KBM-7 (cell line): ENCODE data around the gene SH3BP2.
A peak's percentile ranks its signal among the peaks of the same experiment; 100 is the strongest.

Experiments used
- DNase-seq: peaks from one replicate; pipeline ENCODE4 v3.0.0-alpha.2; 2015
- in situ Hi-C: fragments of 300-500 bp; cut with MboI; formaldehyde crosslinking; loops from 2 replicates; pipeline ENCODE4 v1.14.3; 2020; ENCODE audit warnings: low sequenced_read_pairs, low pct_unique_long_range_greater_than_20kb, mixed read lengths

SH3BP2 gene

DNA sequence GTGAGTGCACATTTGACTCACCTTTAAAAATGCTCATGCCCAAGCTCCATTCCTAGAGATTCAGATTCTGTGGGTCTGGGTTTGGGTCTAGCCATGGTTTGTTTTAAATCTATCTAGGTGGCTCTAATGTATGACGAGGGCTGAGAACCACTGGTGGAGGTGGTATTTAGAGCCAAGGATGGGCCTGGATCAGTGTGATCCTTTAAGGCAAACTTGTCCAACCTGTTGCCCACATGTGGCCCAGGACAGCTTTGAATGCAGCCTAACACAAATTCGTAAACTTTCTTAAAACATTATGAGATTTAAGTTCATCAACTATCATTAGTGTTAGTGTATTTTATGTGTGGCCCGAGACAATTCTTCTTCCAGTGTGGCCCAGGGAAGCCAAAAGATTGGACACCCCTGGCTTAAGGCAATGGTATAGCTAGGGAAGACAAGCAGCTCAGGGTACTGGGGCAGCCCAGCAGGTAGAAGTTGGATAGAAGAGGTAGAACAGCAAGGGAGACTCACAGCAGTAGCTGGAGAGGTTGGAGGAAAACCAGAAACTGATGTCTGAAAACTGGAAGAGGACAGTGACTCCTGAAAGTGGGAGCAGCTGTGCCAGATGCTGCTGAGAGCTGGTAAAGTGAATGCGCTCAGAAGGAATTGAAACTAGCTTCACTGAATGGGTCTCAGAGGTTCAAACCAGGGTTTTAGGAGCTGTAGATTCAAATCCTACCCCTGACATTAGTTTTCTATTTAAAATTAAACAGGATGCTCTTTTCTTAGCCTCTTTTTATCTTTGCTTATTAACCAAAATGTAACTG is 68.9 kb downstream of the SH3BP2 start:
- no peak for DNase-seq
- in situ Hi-C loops = no loop called here

DNA sequence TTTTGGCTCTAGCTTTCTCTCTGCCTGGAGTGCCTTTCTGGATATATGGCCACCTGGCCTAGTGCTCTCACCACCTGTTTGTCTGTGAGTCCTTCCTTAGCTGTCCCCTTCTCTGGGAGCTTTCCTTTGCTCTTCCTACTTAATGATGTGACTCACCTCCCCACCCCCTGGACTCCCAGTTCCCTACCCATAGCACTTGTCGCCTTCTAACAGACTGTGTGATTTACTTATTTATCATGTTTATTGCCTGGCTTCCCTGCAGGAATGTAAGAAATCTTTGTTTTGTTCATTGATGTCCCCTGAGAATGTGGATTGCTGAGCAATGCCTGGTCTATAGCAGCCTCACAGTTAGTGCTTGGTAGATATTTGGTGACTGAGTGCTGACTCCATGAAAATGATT is 69.6 kb downstream of the SH3BP2 start:
- no peak for DNase-seq
- in situ Hi-C loops = no loop called here

DNA sequence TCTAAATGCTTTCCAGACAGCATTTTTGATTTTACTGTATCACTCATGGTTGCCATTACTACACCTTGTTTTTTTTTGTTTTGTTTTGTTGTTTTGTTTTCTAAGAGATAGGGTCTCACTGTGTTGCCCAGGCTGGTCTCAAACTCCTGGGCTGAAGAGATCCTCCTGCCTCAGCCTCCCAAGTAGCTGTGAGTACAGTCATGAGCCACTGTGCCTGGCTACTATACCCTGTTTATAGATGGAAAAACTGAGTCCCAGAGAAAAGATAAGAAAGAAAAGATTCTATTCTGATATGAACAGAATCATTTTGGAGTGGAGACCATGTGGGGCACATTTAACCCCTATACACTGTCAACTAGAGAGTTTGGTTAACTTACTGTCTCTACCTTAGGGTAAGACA is 70.8 kb downstream of the SH3BP2 start:
- DNase-seq = no peak
- in situ Hi-C loops = no loop called here

DNA sequence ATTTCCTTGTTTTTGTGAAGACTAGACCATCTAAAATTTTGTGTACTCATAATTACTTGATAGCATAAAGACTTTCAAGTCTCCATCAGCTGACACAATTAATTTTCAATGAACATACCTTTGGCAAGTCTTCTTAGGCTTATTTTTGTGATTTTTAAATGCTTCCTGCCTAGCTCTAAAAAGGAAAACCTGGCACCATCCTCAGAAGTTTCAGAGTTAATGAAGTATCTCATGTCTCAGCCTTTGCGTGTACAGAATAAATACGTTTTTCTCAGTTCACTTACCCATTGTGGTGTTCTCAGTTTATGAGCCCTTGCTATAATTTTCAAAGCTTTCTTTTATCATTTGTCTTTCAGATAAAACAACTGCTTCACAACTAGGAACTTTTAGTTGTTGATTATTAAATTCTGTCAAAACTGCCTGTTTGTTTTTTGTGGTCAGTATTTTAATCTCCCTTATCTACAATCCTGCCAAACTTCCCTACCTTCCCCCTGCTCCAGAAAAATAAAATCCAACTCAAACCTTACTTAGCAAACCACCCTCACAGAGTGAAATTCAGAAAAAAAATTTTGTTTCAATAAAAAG is 72.4 kb downstream of the SH3BP2 start:
- in situ Hi-C loops = no loop called here
- DNase-seq = no peak

DNA sequence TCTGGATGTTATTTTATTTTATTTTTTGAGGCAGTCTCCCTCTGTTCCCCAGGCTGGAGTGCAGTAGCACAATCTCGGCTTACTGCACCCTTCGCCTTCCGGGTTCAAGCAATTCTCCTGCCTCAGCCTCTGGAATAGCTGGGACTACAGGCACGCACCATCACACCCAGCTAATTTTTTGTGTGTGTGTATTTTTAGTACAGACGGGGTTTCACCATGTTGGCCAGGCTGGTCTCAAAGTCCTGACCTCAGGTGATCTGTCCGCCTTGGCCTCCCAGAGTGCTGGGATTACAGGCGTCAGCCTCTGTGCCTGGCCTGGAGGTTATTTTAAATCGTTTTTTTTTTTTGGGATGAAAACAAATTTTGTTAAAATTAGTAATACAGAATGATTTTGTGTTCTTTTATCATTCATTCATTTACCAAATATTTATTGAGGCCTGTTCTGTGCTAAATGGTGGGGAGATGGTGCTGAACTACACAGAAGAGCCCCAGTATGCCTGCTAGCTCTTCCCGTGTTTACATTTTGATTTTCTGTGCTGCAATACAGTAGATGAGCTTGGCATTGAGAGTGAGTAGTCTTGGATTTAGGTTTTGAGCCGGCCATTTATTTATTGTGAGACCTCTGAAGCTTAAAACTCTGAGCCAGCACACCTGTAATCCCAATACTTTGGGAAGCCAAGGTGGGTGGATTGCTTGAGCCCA is 73.4 kb downstream of the SH3BP2 start:
- DNase-seq = no peak
- in situ Hi-C loops = no loop called here

DNA sequence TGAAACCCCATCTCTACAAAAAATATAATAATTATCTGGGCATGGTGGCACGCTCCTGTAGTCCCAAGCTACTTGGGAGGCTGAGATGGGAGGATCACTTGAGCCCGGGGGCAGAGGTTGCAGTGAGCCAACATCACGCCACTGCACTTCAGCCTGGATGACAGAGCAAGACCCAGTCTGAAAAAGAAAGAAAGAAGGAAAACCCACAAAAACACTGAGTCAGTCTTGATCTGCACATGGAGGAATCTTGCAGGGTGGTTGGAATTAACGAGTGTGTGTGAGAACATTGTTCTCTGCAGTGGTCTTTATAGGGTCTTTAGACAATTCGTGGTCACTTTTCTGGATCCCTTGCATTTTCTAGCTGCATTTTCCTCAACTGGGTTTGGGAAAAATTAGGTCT is 74.0 kb downstream of the SH3BP2 start:
- in situ Hi-C loops = no loop called here
- no peak for DNase-seq

DNA sequence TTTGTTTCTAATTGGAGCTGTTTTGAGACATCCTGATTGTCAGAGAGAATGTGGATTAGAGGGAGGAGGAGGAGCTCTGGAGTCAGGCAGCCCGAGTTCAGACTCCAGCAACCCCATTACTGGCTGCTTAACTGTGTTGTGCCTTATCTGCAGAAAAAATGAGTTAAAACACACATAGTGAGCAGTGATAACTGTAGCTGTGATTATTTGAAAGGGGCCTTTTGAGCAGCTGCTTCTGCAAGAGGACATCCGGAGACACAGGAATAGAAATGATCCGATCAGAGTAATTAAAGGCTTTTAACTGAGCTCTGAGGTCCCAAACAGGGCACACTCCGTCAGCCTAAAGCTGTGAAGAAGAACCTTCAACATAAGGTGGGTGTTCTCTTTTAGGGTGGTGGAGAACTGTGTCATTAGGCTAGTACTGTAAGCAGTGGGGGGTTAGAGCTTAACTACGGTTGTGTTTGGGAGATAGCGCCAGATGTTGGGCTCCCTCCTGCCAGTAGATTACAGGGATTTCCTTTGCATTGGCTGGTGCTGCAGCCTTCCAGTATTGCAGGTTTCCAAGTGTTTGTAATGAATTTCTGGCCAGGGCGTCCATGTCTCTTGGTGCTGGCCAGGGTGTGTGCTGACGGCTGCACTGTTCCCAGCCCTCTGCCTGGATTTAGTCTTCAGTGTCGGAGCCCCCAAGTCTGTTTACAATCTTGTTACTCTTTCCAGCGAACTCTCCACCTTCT is 75.0 kb downstream of the SH3BP2 start:
- DNase-seq = peak; percentile 49
- in situ Hi-C loops = no loop called here

DNA sequence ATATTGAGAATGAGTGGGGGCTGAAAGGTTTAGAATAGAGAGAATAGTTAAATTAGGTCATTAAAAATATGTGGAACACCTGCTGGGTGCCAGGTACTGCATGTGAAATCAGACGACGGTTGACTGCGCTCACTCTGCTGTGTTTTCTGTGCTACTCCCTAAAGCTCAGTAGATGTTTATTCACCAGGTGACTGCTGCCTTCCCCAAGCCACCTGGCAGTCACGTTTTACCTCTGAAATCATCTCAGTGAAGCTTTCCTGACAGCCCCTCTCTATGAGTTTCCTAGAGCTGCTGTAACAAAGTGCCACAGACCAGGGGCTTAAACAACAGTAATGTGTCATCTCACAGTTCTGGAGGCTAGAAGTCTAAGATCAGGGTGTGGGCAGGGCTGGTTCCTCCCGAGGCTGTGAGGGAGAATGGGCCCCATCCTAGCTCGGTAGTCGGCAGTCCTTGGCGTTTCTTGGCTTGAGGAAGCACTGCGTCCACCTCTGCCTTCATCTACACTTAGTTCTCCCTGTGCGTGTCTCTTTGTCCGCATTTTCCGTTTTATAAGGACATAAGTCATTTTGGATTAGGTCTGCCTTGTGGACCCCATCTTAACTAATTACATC is 76.1 kb downstream of the SH3BP2 start:
- in situ Hi-C loops = no loop called here
- DNase-seq = no peak

DNA sequence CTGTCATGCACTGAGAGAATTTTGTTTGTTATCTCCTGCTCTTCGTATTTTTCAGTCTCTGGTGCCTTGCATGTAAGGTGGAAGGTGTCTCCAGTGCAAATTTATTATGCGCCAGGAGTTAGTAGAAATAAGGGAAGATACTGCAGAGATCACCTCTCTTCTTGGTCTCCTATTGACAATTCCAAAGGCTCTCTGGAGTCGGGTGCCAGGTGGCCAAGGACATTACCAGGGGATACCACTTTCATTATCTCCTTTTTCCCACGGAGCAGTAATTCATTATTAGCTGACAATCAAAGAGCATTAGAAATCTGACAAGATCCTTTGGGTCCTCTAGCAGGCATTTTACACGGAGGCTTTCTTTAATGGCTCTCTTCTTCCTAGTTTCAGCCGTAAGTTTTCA is 76.8 kb downstream of the SH3BP2 start:
- in situ Hi-C loops = no loop called here
- no peak for DNase-seq

DNA sequence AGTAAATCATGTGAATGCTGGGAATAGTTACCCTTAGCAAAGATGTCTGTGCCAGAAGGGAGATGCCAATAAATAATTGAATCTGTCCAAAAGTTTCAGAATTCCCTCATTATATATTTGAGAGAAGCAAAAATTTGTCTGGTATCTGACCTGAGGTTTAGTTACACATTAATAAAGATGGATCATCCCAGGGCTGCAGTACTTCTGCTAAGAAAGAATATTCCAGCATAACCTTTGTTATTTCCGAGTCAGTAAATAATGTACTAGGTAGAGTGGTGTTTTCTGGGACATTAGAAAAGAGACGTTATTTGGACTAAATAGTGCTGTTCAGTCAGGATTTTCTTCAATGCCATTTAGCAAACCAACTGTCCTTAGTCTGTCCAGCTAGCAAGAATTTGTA is 77.2 kb downstream of the SH3BP2 start:
- in situ Hi-C loops = no loop called here

DNA sequence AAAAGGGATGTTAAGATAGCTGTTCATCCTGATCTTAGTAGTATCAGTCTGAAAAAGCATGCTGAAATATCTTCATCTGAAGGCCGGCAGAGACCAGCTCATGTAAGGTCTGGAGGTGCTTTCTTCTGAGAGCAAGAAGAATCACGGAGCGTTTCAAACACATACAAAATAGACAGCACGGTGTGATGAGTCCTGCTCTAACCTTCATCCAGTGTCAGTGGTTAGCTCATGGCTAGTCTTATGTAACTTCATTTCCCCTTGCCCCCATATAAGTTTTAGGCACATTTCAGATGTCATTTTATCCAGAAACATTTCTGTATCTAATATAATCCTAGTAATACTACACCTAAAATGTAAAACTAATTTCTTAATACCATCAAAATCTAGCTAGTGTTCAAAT is 78.6 kb downstream of the SH3BP2 start:
- DNase-seq = peak; percentile 28
- in situ Hi-C loops = no loop called here

More for the DNA sequence above, 77.2 kb downstream of the SH3BP2 start:
- no peak for DNase-seq

DNA sequence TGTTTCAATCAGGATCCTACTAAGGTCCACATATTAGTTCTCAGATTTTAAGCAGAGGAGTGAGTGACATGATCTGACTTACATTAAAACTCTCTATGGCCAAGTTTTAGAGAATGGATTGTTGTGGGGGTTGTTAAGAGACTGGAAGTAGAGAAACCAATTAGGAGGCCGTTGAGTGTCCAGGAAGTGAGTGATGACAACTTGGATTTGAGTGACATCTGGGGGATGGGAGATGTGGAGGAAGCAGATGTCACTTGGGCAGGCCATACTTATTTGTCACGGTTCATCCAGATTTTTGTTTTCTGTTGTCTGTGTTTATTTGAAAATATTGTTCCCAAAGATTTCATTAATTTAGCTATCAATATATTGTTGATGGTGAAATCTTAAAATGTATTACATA is 79.0 kb downstream of the SH3BP2 start:
- DNase-seq = peak; percentile 70
- in situ Hi-C loops = no loop called here

DNA sequence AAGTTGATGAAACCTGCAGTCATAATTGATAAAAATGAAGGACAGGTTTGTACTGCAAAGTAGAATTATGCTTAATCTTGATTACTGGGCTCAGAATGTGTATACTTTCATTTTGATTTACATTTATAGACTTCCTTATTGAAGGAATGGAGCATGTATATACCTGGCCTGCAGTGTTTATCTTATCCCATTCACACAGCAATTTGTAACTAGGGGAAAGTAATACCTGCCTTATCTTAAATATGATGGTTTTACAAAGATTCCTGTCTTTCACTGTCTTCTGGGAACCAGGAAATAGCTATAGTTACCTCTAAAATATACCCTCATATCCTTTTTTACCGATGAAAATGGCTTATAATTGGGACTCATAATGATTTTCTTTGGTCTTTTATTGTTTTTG is 80.4 kb downstream of the SH3BP2 start:
- no peak for DNase-seq
- in situ Hi-C loops = no loop called here

DNA sequence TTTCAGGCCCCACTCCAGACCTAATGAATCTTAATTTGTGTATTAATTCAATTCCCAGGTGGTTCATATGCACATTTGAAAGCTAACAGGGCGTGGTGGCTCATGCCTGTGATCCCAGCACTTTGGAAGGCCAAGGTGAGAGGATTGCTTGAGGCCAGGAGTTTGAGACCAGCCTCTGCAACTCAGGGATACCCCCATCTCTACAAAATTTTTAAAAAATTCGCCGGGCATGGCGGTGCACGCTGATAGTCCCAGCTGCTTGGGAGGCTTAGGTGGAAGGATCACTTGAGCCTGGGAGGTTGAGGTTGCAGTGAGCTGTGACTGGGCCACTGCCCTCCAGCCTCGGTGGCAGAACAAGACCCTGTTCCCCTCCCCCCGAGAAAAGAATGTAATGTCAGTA is 82.0 kb downstream of the SH3BP2 start:
- in situ Hi-C loops = no loop called here
- DNase-seq = no peak

DNA sequence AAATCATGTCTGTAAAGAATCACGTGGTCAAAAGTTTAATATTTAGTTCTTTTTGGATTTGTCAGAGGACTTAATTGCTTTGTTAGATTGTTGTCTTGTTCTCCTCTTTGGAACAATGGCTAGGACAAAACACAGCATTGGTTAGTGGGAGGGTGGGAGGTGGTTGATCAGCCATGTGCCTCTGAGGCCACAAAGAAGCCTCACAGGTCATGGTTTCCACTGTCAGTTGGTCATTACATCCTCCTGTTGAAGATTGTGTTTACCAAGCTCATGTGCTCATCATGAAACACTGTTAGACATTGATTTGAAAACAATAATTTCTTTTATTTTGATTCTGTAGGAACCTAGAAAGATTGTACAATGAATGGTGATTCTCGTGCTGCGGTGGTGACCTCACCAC is 82.7 kb downstream of the SH3BP2 start:
- DNase-seq = no peak
- in situ Hi-C loops = no loop called here

DNA sequence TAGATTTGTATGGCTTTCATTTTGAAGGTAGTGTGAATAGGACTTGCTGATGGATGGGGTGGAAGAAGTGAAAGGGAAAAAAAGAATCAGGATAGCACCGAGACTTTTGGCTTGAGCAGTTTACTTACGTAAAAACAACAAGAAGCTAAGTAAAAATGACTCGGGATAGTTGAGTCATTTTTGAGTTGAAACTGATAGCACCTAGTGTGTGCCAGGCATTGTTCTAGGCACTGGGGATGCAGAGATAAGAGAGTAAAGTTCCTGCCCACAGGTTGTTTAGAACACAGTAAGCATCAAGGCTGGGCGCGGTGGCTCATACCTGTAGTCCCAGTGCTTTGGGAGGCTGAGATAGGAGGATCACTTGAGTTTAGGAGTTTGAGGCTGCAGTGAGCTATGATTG is 85.5 kb downstream of the SH3BP2 start:
- in situ Hi-C loops = no loop called here
- DNase-seq = no peak

DNA sequence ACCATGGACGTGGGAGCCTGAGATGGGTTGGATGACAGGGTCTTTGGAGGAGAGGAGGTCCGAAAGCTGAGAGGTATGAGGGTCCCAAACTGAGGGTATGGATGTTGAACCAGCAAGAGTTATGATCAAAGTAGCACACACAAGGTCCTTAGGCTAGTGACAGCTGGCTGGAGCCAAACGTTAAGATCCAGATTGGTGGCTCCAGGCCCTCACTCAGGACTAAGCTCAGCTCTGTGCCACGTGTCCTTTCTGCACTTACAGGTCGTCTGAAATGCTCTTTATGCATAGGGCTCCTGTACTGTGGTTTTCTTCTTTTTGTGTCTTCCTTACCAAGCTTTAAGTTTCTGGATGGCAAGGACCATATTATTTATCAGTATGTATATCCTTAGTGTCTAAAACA is 86.1 kb downstream of the SH3BP2 start:
- DNase-seq = no peak
- in situ Hi-C loops = no loop called here

DNA sequence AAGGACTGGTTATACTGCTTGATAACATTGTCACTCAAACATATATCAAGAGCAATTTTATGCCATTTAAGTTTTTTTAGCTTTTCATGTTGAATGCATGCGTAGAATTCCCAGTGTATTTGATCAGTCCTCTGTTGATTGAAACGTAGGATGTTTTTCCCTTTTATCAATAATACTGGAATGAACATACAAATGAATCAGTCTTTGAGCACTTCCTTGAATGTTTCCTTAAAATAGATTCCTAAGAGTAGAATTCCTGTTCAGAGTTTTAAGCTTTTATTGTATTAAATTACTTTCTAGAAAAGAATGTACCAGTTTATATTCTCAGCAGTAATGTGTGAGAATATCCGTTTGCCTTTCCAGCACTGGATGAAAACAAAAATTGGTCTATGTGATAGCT is 88.5 kb downstream of the SH3BP2 start:
- DNase-seq = no peak
- in situ Hi-C loops = no loop called here

DNA sequence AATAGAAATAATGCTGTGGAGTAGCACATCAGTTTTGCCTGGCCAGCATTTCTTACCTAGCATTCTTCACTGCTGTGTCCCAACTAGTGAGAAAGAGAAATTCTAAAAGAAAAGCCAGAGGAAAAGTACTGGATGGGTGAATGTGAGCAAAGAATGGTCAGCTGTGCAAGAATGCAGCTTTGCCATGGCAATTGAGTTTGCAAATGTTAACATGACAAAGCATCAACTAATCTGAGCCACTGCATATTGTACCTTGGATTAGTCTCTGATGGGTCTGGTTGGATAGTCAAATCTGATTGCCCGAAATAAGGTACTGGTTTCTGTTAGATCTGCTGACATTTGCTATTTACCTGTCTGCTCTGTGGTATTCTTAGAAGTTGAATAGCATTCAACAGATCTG is 89.5 kb downstream of the SH3BP2 start:
- DNase-seq = no peak
- in situ Hi-C loops = no loop called here

DNA sequence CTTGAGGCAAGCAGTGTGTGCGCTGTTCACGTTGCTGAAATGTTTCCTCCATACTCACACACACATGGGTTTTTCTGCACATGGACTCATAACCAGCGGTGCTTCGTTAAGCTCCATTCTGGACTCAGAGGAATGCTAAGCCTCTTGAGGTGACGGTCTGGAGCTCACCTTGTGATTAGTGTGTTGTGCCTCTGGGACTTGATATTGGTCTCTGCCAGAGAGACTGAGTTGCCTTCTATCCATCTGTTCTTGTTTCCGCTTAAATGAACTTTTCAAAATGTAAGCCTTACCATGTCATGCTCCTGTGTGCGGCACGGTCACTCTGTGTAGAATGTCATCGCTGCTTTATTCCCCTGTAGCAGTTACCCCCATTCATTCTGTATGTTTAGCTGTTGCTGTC is 93.3 kb downstream of the SH3BP2 start:
- in situ Hi-C loops = no loop called here
- no peak for DNase-seq
